ENCODE results near the gene FOXL3. TPM values are rescaled to one million over a fixed set of nuclear protein-coding genes. Genes with fewer than 3 reads are reported as not detected.

FOXL3 gene
- total RNA-seq, 2 donors from 2014 or later, result not detected

- Histone ChIP-seq H3K9me3 (no peaks in the 10 kb centered on the region), H3K4me1 (replicated peaks) (peaks cover 5% of the 10 kb centered on the region), H3K4me3 (no peak overlapping the region), H3K36me3 (peaks cover 4 to 11% of the 10 kb centered on the region in 2 donors), H3K27ac (no peak overlapping the region), H3K27me3 (replicated peaks; ENCODE audit: insufficient read depth) (no peaks in the 10 kb centered on the region)
- intact Hi-C loops (cut with DNase I), result no loop called here
- 86% methylated on average over 29 of the region's 29 CpGs for WGBS
- no peak for DNase-seq (ENCODE audit: low spot score)
- TF ChIP-seq CTCF (IDR thresholded peaks at IDR 0.05) (no peak), POLR2A (IDR thresholded peaks at IDR 0.05) (no peak), POLR2AphosphoS5 (IDR thresholded peaks at IDR 0.05) (no peak)
These were observed 32.9 kb upstream of the FOXL3 start for GRCh38 chr7:256981-257646.

GRCh38 chr7:257647-257992 lies 32.4 kb upstream of the FOXL3 start:
- TF ChIP-seq POLR2A (IDR thresholded peaks at IDR 0.05) (no peak), CTCF (IDR thresholded peaks at IDR 0.05) (no peak), POLR2AphosphoS5 (IDR thresholded peaks at IDR 0.05) (no peak)
- Histone ChIP-seq H3K36me3 (peaks cover 4 to 10% of the 10 kb centered on the region in 2 donors), H3K9me3 (no peaks in the 10 kb centered on the region), H3K27ac (no peak overlapping the region), H3K4me3 (no peak overlapping the region), H3K27me3 (replicated peaks; ENCODE audit: insufficient read depth) (no peaks in the 10 kb centered on the region), H3K4me1 (replicated peaks) (peaks cover 5% of the 10 kb centered on the region)
- 82% methylated on average over 5 of the region's 5 CpGs for WGBS
- intact Hi-C loops (cut with DNase I), result no loop called here
- no peak for DNase-seq (ENCODE audit: low spot score)

- no peak for TF ChIP-seq POLR2AphosphoS5 (IDR thresholded peaks at IDR 0.05)
- no peak for TF ChIP-seq CTCF (IDR thresholded peaks at IDR 0.05)
- TF ChIP-seq POLR2A (IDR thresholded peaks at IDR 0.05), result no peak
- Histone ChIP-seq H3K27ac (no peak overlapping the region), H3K4me1 (replicated peaks) (peaks cover 5% of the 10 kb centered on the region), H3K4me3 (no peak overlapping the region), H3K27me3 (replicated peaks; ENCODE audit: insufficient read depth) (no peaks in the 10 kb centered on the region), H3K36me3 (peaks cover 4 to 10% of the 10 kb centered on the region in 2 donors), H3K9me3 (no peaks in the 10 kb centered on the region)
- intact Hi-C loops (cut with DNase I), result no loop called here
- WGBS, result 96% methylated on average over 31 of the region's 31 CpGs
- no peak for DNase-seq (ENCODE audit: low spot score)
These were observed 31.3 kb upstream of the FOXL3 start for GRCh38 chr7:258476-259190.

GRCh38 chr7:259191-259505 lies 30.8 kb upstream of the FOXL3 start:
- Histone ChIP-seq H3K4me1 (replicated peaks) (peaks cover 5% of the 10 kb centered on the region), H3K27me3 (replicated peaks; ENCODE audit: insufficient read depth) (no peaks in the 10 kb centered on the region), H3K27ac (no peak overlapping the region), H3K36me3 (peaks cover 4 to 10% of the 10 kb centered on the region in 2 donors), H3K9me3 (no peaks in the 10 kb centered on the region), H3K4me3 (no peak overlapping the region)
- WGBS, result 93% methylated on average over 15 of the region's 15 CpGs
- TF ChIP-seq POLR2AphosphoS5 (IDR thresholded peaks at IDR 0.05), result no peak
- TF ChIP-seq POLR2A (IDR thresholded peaks at IDR 0.05), result no peak
- no peak for TF ChIP-seq CTCF (IDR thresholded peaks at IDR 0.05)
- intact Hi-C loops (cut with DNase I), result no loop called here
- DNase-seq (ENCODE audit: low spot score), result no peak
